Measurements from ENCODE around the gene RAB25.

DNA sequence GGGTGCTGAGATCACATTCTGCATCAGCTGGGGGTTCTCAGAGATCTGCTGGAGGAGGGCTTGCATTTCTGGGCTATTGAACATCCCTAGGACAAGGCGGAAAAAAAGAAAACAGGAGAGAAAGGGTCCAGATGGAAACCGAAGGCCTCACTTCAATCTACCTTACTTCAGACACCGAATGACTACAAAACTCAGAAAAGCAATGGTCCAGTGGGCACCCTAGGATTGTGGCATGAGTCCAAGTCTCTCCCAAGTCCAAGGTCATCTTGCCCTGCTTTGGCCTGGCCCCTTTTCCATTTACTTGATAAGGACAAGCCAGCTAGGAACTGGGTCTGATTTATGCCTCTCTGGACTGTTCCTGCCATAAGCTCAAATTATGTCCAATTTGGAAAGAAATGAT lies 18.1 kb upstream of the RAB25 start:
- TF ChIP-seq EZH2 (IDR thresholded peaks at IDR 0.05; ENCODE audit: borderline replicate concordance) (no peak), EZH2phosphoT487 (IDR thresholded peaks at IDR 0.05; ENCODE audit: low read depth, severe bottlenecking, unreplicated experiment) (no peak)
- TF ChIP-seq, protein P1, sequence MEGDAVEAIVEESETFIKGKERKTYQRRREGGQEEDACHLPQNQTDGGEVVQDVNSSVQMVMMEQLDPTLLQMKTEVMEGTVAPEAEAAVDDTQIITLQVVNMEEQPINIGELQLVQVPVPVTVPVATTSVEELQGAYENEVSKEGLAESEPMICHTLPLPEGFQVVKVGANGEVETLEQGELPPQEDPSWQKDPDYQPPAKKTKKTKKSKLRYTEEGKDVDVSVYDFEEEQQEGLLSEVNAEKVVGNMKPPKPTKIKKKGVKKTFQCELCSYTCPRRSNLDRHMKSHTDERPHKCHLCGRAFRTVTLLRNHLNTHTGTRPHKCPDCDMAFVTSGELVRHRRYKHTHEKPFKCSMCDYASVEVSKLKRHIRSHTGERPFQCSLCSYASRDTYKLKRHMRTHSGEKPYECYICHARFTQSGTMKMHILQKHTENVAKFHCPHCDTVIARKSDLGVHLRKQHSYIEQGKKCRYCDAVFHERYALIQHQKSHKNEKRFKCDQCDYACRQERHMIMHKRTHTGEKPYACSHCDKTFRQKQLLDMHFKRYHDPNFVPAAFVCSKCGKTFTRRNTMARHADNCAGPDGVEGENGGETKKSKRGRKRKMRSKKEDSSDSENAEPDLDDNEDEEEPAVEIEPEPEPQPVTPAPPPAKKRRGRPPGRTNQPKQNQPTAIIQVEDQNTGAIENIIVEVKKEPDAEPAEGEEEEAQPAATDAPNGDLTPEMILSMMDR (IDR thresholded peaks at IDR 0.05; ENCODE audit: poor library complexity) = no peak
